ENCODE measurements around the gene ZDHHC14.

Gene ZDHHC14

DNA sequence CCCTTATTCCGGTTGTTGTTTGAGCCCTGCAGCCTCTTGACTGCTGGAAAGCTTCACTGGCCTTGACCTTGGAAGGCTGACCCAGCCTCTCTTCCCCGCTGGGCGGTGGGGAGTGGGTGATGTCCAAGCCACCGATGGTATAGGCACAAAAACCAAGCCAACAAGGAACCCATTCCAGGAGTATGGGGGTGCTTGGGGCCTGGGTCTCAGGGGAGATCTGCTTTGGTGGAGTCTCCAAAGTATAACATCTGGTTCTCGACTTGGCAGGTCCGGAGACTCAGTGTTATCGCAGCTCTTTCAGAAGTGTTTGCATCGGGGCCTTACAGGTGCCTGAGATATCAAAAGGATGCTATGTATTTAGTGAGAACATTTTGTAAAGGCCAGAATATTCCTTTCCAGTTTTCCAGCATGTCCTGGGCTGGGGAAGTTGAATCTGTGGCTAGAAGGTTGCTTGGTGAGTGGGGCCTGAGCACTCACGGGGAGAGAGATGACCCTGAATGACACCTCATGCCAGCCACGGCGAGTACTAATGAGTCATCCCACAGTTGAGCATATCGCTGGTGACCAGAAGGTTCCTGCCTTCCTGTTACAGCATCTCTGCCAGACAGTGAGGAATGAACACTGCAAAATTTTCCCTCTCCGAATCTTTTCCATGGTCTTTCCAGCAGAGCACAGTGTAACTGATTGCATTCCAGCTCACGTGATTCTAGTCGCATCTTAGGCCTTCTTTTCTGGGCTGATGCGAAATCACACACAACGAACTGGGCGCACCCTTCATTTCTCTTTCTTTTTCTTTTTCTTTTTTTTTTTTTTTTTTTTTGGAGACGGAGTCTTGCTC is 133.9 kb downstream of the ZDHHC14 start:
- DNase-seq (ENCODE audit: low read depth in 1 of 2, low spot score in 1 of 2), result no peak

DNA sequence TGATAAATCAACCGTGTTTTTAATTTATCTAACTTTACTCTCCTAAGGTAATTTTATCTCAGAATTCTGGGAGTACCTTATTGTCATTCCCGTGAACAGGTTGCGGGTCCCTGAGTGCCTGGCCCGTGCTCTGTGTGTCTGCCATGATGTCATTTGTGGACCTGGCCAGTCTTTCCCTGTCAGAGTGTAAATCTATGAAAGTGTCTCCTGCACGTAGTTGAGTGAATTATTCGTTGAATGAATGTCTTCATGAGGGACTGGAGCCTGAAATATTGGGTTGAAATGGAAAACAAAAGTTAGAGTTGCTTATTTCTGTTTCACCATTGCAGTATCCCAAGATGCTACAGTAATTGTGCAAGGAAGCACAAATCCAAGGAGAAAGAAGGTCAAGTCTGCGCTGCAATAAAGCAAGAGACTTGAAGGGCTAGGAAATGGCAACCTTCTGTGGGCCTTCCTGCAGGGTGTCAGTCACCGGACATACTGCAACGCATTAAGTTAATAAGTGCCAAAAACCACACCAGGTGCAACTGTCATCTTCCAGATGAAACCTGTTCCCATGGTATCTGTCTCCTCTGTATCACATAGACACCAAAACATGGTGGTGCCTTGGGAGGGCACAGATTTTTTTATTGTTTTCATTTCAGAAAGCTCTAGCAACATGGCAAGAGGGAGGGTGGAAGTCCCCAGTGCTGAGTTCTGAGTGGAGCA is 135.5 kb downstream of the ZDHHC14 start:
- no peak for DNase-seq (ENCODE audit: low read depth in 1 of 2, low spot score in 1 of 2)

DNA sequence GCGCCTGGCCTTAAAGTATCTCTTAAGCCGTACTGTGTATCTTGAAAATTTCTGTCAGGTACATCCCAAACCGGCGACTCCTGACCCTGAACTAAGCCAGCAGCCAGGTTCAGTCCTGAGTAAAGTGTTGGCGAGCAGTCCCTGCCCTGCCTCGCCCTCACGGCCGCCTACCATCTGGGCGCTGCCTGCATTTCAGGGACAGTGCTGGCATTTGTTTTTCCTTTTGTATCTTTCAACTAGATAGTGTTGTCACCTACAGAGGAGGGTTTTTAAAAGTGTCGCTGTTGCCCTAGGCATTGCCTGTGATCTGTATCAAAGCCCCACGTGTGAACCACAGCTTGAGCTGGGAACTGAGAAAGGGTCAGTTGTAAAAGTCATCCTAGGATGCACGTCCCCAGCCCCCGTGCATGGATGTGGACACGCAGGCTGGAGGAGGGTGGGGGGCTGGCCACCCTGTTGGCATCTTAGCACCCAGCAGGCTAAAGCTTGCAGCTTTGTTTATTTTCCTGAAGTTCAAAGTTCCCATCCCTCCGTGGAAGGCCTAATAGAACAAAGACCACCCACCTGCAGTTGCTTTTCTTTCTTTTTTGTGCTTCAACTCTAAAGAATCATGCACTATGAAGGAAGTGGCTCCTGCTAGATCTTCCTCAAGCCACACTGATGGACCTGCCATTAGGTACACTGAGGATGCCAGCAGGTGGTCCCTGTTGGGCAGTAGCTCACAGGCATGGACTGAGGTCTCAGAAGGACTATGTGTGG is 136.8 kb downstream of the ZDHHC14 start:
- no peak for DNase-seq (ENCODE audit: low read depth in 1 of 2, low spot score in 1 of 2)

DNA sequence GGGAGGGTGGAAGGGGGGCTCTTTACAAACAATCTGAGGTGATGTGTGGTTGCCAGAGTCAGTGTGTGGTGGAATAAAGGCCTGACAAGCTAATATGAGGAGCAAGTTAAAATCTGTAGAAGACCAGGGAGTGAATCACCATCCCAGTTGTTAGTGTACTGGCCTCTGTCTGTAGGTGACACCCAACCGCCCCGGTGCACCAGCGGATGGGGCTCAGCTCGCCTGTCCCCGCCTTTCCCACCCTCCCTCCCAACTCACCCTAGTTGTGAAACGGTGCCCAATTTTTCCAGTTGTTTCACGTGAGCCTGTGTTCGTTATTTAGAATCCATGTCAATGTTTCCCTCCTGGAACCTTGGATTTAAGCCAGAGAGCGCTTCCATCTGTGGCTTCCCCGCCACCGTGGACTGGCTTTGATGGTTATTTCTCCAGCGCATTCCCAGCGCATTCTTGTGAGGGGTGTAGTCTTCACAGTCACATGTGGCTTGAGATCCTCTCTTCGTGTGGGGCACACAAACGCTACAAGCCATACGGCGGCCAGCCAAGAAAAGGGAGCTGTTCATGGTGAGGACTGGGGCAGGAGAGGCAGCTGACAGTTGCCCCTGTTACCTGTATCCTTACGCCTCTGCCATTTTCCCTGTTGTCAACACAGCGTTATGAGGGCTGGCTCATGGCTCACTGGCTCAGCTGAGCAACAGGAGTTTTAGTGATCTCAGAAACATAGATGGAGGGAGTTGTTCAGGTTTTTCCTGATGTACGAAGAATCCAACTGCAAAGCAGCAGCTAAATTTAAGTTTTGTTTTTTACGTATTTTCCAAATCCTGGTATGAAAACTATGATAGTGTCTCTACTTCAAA is 137.6 kb downstream of the ZDHHC14 start:
- DNase-seq (ENCODE audit: low read depth in 1 of 2, low spot score in 1 of 2), result no peak

DNA sequence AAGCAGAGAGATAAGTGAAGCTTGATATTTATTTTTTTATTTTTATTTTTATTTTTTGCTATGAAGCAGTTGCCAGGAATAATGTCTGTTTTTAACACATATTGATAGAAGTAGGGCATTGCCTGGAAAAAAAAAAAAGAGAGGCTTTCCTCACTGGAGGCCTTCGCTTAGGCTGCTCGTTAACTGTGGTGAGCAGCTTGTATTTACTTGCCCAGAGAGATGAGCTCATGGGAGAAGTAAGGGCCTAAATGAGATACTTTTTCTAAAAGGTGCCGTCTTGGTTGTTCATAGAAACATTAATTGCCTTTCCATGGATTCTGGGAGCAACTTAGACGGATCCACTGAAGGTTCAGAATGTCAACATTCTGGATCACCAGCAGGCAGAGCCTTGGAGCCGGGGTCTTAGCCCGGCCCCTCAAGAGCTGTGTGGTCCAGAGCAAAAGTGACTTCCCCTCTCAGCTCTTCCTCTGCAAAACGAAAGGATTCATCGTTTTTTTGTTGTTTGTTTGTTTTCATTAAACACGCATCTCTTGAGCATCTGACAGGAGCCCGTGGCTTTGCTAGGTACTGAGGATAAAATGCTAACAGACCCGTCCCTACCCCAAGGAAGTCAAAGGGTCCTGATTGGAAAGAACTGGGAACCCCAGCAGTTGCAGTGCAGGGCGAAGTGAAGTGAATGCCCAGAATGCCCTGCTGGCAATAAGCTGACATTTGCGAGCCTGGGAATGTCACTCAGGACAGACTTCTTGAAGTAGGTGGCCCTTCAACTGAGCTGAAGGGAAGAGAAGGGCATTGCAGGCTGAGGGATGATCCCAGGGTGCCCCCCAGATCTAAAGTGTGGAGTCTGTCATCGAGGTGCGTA is 138.5 kb downstream of the ZDHHC14 start:
- DNase-seq (ENCODE audit: low read depth in 1 of 2, low spot score in 1 of 2), result no peak

DNA sequence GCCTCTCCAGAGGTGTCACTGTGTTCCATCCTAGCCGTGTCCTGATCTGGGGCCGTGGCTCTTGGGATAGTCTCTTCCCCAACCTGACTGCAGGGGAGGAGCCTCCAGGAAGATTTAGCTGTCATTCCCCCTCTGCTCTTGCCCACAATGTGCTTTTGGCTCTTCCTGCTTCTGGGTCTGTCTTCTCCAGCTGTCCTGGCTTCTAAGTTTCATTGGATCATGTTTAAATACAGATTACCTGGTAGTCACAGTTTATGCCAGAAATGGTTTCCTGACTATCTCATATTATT is 139.1 kb downstream of the ZDHHC14 start:
- DNase-seq (ENCODE audit: low read depth in 1 of 2, low spot score in 1 of 2), result no peak

DNA sequence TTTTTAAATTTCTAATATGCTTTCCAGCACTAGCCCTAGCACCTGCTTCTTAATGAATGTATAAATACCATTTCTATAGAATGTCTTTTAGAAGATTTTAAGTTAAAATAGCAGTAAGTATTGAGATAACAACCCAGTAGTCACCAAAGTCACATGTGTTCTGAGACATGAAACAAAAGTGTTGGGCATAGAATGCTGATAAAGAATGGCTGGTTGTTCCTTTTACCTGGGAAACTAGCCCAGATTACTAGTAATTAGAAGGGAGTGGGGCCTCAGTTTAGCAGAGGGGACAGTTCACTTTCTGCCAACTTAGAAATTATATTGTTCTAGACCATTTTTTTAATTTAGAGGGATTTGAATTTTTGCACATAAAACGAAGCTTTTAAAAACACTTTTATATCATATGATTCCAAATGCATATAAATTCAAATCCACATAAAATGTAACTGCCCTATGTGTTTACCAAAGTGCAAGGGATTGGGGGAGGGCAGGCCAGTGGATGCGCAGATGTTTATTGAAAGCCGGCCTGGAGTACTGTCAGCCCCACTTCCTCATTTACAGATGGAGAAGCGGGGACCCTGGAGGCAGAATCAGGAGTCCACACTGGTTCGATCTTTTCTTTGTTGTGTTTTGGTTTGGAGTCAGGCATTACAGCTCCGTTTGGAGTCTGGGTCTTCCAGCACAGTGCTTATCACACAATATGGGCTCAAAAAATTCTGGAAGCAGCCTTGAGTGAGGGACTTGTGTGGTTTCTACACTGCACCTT is 139.8 kb downstream of the ZDHHC14 start:
- no peak for DNase-seq (ENCODE audit: low read depth in 1 of 2, low spot score in 1 of 2)

DNA sequence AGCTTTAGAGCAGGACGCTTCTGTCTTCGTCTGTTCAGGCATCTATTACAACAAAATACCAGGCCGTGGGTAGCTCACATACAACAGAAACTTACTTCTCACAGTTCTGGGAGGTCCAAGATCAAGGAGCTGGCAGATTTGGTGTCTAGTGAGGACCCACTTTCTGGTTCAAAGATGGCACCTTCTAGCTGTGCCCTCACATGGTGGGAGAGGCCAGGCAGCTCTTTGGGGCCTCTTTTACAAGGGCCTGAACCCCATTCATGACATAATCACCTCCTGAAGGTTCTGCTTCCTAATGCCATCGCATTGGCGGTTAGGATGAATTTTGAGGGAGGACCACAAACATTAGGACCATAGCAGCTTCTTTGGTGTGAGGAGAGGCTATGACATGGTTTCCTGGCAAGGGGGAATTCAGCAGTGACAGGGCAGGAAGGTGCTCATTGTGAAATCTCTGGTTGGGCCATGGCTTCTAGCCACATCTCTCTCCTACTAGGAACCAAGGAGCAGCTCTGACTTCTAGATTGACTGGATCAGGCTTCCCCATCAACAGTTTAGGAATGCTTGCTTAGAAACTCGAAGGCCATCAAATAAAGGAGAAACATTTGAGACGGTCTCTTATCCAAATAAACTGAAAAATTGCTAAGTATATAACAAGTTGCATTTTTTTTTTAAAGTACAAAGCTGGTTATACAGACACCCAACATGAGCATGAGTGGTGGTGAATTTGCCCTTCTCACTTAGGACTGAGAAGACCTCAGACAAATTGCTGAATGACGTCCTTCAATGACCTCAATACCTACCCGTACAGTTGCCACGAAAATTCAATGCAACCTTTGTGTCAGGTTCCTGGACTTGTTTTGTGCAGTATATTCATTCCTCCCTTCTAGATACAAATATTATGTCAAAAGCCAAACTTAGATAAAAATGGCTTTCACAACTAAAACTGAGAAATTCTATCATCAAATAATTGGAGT is 140.7 kb downstream of the ZDHHC14 start:
- DNase-seq (ENCODE audit: low read depth in 1 of 2, low spot score in 1 of 2), result no peak

DNA sequence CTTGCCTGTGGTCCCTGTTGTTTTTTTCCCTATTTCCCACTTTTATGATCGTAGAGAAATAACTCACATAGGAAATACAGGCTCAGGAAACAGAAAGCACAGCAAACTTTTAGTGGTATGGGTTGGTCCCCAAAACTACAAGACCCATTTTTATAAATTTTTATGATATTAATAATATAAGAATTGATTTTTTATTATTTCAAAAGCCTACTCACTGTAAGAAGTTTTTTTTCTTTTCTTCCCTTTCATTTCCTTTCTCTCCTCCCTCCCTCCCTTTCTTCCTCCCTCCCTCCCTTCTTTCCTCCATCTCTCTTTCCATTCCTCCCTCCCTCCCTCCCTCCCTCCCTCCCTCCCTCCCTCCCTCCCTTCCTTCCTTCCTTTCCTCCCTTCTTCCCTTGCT is 141.5 kb downstream of the ZDHHC14 start:
- no peak for DNase-seq (ENCODE audit: low read depth in 1 of 2, low spot score in 1 of 2)

DNA sequence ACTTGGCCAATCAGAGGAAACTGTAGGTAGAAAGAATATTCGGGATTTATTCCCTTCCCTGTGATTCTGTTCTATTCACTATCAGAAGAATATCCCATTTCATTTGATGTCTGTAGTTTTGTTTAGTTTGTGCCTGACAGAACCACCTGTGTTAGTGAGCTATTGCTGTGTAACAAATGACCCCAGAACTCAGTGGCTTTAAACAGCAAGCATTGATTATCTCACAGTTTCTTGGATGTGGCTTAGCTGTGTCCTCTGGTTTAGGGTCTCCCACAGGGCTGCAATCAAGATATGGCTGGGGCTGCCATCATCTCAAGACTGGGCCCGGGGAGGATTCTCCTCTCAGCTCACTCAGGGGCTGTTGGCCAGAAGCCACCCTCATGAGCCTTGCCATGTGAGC is 143.7 kb downstream of the ZDHHC14 start:
- DNase-seq (ENCODE audit: low read depth in 1 of 2, low spot score in 1 of 2), result no peak

DNA sequence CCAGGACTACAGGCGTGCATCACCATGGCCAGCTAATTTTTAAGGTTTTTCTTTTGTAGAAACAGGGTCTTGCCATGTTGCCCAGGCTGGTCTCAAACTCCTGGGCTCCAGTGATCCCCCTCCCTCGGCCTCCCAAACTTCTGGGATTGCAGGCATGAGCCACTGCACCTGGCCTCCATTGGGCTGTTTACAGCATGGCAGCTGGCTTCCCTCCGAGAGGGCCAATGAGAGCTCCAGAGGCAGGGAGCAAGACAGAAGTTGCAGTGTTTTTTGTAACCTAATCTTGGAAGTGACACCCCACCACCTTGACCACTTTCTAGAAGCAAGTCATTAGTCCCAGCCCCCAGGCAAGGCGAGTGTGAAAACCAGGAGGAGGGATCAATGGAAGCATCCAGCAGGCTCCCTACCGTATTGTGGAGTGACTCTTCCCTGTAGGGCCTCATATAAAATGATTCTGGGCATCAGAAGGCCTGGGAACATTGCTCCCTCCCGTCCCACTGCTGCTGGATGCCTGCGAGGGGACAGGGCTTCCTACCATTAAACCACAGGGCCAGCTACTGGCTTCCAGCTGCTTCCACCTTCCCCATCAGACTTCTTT is 144.4 kb downstream of the ZDHHC14 start:
- DNase-seq (ENCODE audit: low read depth in 1 of 2, low spot score in 1 of 2), result no peak

DNA sequence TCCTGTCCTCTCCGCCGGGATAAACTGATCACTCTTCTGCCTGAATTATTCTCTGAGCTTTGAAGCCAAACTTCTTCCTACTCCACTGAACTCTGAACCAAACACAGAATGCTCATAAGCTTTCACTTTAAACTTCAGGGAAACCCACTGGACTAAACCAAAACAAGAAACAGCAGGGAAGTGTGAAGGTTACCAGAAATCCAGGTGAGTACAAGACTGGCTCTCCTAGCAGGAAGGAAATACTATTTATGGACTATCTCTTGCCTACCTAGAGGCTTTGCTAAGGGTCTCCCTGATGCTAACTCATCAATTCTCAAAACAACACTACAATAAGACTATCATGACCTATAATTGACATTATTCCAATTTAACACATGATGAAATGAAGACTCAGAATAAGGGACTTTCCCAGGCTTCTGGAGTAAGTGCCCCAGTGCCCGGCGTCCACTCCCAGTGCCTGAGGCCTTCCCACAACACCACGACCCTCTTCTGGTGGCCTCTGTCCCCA is 145.0 kb downstream of the ZDHHC14 start:
- DNase-seq (ENCODE audit: low read depth in 1 of 2, low spot score in 1 of 2), result no peak

DNA sequence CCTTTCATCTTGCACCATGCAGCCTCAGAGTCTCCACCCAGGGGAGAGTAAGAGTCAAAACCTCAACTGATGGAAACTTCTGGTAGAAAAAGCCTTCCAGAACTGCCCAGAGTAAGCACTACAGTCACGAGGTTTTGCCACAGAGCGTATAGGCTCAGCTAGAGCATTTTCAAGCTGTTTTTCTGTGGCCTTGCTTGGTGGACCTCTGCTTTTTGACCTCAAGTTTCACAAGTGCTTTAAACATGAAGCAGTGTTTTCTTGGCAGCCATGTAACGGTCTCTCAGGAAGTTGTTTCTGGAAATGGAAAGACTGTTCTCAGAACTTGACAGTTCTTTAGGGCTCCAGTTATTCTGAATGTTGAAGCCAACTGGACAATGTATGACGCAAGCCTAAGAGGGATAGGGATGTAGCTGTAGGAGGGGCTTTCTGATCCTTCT is 146.5 kb downstream of the ZDHHC14 start:
- DNase-seq (ENCODE audit: low read depth in 1 of 2, low spot score in 1 of 2), result no peak

DNA sequence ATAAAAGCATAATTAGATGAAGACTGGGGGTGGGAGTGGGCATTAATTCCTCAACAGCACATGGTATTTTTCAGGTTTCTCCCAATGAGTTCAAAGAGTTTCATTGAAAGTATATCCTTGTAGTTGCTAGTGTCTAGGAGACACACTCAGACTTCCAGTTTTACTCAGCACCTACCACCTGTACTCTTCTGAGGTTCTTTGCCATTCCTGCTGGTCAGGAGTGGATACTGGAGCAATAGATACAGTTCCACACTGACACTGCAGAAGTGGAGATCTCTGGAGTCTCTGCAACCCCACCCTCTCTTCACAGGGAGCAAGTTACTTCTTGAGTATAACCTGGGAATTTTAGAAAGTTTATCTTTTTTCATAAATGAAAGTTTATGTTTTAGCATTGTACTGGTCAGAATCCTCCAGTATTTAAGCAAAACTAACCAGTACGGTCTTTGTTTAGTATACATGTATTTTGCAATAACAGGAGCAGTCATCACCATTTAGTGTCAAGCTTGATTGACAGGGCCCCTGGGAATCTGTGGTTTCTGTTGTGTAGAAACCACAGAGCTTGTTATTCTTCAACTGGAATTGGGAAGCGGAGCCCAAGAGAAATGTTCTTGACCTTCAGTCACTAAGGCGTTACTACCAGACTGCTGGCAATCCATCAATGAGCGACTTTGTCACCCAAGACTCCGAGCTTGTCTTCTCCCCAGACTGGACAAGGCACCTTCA is 148.1 kb downstream of the ZDHHC14 start:
- no peak for DNase-seq (ENCODE audit: low read depth in 1 of 2, low spot score in 1 of 2)

DNA sequence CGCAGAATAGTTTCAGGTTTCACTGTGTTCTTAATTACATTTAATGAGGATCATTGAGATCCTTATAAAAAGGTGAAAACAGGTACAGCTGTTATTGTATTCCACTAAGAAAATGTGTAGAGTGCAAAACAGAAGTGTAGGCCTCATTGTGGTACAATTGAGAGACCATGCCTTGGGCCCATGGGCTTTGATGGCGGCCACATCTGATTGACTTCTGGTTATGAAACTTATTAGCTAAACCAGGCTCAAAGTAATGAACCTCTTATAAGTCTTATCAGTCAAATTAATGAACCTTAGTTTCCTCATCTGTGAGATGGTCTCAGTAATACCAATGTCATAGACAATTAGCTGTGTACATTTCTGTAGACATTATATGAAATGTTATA is 148.7 kb downstream of the ZDHHC14 start:
- no peak for DNase-seq (ENCODE audit: low read depth in 1 of 2, low spot score in 1 of 2)

DNA sequence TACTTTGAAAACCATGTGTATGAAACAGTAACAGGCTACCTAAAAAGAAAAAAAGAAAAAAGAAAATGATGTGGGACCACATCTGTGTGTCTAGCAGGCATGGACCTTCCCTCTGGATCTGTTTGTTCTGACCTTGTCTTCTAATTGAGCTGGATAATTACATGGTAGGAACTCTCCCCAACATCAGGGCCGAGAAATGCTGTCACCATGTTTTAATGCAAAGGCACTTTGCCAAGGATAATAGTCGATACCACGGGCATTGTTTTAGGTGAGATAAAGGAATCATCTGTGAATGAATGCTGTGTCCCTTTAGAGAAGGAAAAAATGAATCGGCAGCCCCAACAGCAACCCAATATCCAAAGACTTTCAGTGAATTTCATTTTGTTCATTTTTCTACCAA is 149.1 kb downstream of the ZDHHC14 start:
- DNase-seq (ENCODE audit: low read depth in 1 of 2, low spot score in 1 of 2), result no peak

DNA sequence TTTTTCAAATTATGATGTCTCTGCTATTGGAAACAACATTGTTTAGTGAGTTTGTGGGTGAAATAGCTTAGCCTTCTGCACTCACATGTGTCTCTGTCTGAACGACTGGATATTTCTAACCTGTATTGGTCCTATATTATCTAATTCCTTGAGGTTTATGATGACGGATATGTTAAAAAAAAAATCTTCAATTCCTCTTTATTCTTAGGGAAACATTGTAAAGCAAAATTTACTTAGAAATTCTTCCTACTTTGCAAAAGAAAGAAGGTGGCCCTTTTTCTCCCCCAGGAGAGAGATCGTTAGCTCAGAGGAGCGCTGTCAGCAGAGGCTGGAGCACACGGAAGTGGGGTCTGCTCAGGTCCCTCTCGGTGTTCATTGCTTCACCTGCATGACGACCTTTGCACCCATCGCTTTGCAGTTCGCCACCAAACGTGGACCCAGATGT is 149.8 kb downstream of the ZDHHC14 start:
- no peak for DNase-seq (ENCODE audit: low read depth in 1 of 2, low spot score in 1 of 2)
